ENCODE results near the gene DSCAML1. TPM values are rescaled to one million over a fixed set of nuclear protein-coding genes. Genes with fewer than 3 reads are reported as not detected.

Gene DSCAML1
- total RNA-seq, 1 donor from 2014 or later = 2.5 TPM

GRCh38 chr11:117492578-117493251 lies 304.3 kb downstream of the DSCAML1 start:
- Mint-ChIP-seq H3K27me3 (ENCODE audit: low read depth) (peaks cover 79% of the 10 kb centered on the region), H3K4me1 (peaks cover 7% of the 10 kb centered on the region), H3K4me3 (no peak overlapping the region), H3K9me3 (no peaks in the 10 kb centered on the region), H3K27ac (no peak overlapping the region), H3K36me3 (no peaks in the 10 kb centered on the region)
- TF ChIP-seq, protein P1, sequence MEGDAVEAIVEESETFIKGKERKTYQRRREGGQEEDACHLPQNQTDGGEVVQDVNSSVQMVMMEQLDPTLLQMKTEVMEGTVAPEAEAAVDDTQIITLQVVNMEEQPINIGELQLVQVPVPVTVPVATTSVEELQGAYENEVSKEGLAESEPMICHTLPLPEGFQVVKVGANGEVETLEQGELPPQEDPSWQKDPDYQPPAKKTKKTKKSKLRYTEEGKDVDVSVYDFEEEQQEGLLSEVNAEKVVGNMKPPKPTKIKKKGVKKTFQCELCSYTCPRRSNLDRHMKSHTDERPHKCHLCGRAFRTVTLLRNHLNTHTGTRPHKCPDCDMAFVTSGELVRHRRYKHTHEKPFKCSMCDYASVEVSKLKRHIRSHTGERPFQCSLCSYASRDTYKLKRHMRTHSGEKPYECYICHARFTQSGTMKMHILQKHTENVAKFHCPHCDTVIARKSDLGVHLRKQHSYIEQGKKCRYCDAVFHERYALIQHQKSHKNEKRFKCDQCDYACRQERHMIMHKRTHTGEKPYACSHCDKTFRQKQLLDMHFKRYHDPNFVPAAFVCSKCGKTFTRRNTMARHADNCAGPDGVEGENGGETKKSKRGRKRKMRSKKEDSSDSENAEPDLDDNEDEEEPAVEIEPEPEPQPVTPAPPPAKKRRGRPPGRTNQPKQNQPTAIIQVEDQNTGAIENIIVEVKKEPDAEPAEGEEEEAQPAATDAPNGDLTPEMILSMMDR (IDR thresholded peaks at IDR 0.05; ENCODE audit: unreplicated experiment) = no peak
- DNase-seq (ENCODE audit: low spot score in 2 of 2, unreplicated experiment in 2 of 2) = no peak

DNA sequence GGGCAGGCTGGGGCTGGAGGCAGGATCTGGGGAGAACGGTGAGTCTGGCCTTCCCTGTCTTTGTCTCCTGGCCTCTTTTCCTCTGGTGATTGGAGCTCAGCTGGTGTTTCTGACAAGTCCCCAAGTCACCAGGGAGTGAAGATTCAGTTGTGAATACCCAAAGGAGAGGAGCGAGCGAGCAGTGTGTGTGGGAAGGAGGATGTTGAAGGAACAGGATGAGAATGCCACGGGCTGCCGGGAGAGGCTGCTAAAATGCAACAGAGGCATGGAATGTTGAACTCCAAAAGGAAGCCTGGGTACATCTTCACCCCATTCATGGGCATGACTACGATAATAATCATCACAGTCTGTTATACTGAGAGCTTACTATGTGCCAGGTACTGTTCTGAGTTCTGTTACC lies 306.1 kb downstream of the DSCAML1 start:
- H3K4me1 Mint-ChIP-seq = peaks cover 7% of the 10 kb centered on the region
- DNase-seq (ENCODE audit: low spot score in 2 of 2, unreplicated experiment in 2 of 2) = no peak
- H3K36me3 Mint-ChIP-seq = no peaks in the 10 kb centered on the region
- H3K9me3 Mint-ChIP-seq = no peaks in the 10 kb centered on the region
- H3K4me3 Mint-ChIP-seq = no peak overlapping the region
- no peak overlapping the region for H3K27ac Mint-ChIP-seq
- H3K27me3 Mint-ChIP-seq (ENCODE audit: low read depth) = peaks cover 76% of the 10 kb centered on the region
- TF ChIP-seq, protein P1 (IDR thresholded peaks at IDR 0.05; ENCODE audit: unreplicated experiment) = no peak

DNA sequence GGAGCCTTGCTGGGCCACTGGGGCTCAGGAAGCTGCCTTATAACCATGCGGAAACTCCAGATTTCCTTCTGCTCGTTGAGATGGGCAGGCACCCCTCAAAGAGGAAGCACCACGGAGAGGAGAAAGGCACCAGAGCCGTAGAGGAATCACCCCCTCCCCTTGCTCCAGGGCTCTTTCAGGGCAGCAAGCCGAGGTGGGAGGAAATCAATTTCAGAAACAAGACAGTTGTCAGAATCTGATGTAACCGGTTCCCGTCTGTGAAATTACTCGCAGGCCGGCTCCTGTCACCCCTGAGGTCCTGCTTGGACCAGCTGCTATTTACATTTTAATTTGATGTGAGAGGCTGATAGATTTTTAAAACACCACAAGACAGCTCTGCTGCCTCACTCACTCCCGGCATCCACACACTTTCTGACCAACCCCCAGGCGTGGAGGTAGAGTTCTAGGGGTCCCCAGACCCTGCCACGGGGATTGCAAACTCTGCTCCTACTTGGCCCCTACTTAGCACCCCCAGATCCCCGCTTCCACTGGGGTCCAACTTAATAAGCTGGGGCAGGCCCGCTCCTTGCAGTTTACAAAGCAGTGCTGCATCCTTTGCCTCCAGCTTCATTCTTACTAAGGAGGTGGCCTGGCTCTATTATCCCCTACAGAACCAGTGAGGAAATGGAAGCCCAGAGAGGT lies 306.9 kb downstream of the DSCAML1 start:
- Mint-ChIP-seq H3K27me3 (ENCODE audit: low read depth) (peaks cover 70% of the 10 kb centered on the region), H3K4me3 (no peak overlapping the region), H3K4me1 (peaks cover 7% of the 10 kb centered on the region), H3K36me3 (no peaks in the 10 kb centered on the region), H3K27ac (no peak overlapping the region), H3K9me3 (no peaks in the 10 kb centered on the region)
- DNase-seq (ENCODE audit: low spot score in 2 of 2, unreplicated experiment in 2 of 2) = no peak
- TF ChIP-seq, protein P1 (IDR thresholded peaks at IDR 0.05; ENCODE audit: unreplicated experiment) = no peak

DNA sequence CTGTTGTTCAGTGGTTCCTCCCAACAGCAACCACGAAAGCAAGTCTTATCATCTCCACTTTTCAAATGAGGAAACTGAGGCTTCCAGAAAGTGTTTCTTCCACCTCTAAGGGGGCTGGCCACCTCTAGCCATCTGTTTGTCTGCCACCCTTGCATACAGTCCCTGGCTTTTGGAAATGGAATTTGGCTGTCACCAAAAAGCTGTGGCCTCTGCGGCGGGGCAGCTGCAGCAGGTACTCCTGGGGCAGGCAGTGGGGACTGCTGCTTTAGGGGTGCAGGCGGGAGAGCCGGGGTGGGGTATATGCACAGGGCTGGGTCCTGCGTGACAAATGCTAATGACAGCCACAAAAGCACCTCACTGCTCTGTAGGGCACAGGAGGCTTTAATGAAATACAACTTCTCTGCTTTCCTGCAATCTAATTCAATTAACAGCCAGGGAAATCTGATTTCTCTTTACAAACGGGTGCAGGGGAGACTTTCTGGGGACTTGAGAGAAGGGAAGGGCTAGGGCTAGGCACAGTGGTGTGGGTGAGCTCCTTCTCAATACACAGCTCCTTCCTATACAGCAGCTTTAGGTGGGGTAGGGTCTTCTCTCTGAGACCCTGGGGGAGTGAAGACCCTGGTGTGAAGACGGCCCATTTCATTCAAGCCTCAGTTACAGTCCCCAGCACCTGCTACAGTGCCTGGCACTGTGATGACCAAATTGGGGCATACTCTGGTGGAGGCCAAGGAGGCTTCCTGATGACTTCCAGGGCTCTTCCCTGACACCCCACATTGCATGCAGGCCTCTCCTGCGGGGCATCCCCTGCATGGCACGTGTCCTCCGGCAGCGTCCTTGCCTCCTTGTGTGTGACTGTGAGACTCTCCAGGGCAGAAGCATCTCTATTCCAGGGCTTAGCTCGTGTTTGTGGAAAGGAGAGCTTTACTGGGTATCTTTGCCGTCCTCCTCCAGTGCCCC lies 307.7 kb downstream of the DSCAML1 start:
- TF ChIP-seq, protein P1 (IDR thresholded peaks at IDR 0.05; ENCODE audit: unreplicated experiment) = no peak
- H3K4me1 Mint-ChIP-seq = peaks cover 7% of the 10 kb centered on the region
- no peaks in the 10 kb centered on the region for H3K36me3 Mint-ChIP-seq
- H3K4me3 Mint-ChIP-seq = no peak overlapping the region
- H3K27me3 Mint-ChIP-seq (ENCODE audit: low read depth) = peaks cover 62% of the 10 kb centered on the region
- no peak overlapping the region for H3K27ac Mint-ChIP-seq
- no peaks in the 10 kb centered on the region for H3K9me3 Mint-ChIP-seq
- no peak for DNase-seq (ENCODE audit: low spot score in 2 of 2, unreplicated experiment in 2 of 2)

DNA sequence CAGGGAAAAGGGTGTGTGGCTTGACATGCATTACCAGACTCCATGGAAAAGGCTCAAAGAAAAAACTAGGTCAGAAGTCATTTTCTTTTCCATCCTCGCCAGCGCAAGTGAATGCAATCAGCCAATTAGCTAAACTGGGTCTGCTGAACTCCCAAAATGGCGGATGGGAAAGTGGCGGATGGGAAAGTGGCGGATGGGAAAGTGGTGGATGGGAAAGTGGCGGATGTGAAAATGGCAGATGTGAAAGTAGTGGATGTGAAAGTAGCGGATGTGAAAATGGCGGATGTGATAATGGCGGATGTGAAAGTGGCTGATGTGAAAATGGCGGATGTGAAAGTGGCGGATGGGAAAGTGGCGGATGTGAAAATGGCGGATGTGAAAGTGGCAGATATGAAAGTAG lies 311.0 kb downstream of the DSCAML1 start:
- no peak overlapping the region for H3K27ac Mint-ChIP-seq
- H3K4me1 Mint-ChIP-seq = peaks cover 11% of the 10 kb centered on the region
- no peaks in the 10 kb centered on the region for H3K9me3 Mint-ChIP-seq
- TF ChIP-seq, protein P1 (IDR thresholded peaks at IDR 0.05; ENCODE audit: unreplicated experiment) = no peak
- H3K4me3 Mint-ChIP-seq = no peak overlapping the region
- no peak for DNase-seq (ENCODE audit: low spot score in 2 of 2, unreplicated experiment in 2 of 2)
- H3K27me3 Mint-ChIP-seq (ENCODE audit: low read depth) = peaks cover 51% of the 10 kb centered on the region
- no peaks in the 10 kb centered on the region for H3K36me3 Mint-ChIP-seq
